GM15510 (cell line): ENCODE data around the gene CYLC1.

Source experiments
- POLR2A ChIP-seq: IDR thresholded peaks from 3 replicates; pipeline ENCODE4 v1.6.1; 2011; ENCODE audit warnings: borderline replicate concordance; ENCODE audit not compliant: insufficient read length; ENCODE audit errors: extremely low read depth

CYLC1 gene

GRCh38 chrX:83860846-83861245 lies at the start of gene CYLC1:
Gene CYLC1 (plus strand): TSS chrX:83861146. CDS start chrX:83861183, 37 bp downstream.
- TF ChIP-seq POLR2A = no peak

- no peak for TF ChIP-seq POLR2A
These were observed 41.6 kb upstream of the CYLC1 start for GRCh38 chrX:83819304-83819703.

GRCh38 chrX:83829874-83830273 lies 31.1 kb upstream of the CYLC1 start:
- TF ChIP-seq POLR2A = no peak

GRCh38 chrX:83845397-83845796 lies 15.5 kb upstream of the CYLC1 start:
- TF ChIP-seq POLR2A = no peak

- TF ChIP-seq POLR2A = no peak
These were observed 13.6 kb upstream of the CYLC1 start for GRCh38 chrX:83847339-83847738.

- no peak for TF ChIP-seq POLR2A
These were observed 27.6 kb downstream of the CYLC1 start for GRCh38 chrX:83888585-83888984.

- no peak for TF ChIP-seq POLR2A
These were observed 31.5 kb downstream of the CYLC1 start for GRCh38 chrX:83892433-83892832.

- no peak for TF ChIP-seq POLR2A
These were observed 46.0 kb downstream of the CYLC1 start for GRCh38 chrX:83906921-83907320.

GRCh38 chrX:83916525-83916924 lies 55.6 kb downstream of the CYLC1 start:
- TF ChIP-seq POLR2A = no peak

- no peak for TF ChIP-seq POLR2A
These were observed 73.3 kb downstream of the CYLC1 start for GRCh38 chrX:83934220-83934619.
